Gastrocnemius medialis (tissue), 4 donors: Measurements from ENCODE around the gene CCDC30.

Source experiments
- POLR2A ChIP-seq, 2 donors: fragments of 450-650 bp; IDR thresholded peaks; one replicate each; pipeline ENCODE4 v1.6.1; 2017; ENCODE audit warnings: antibody characterized with exemption in 2 of 2, mild to moderate bottlenecking in 2 of 2, moderate library complexity in 2 of 2
- TF ChIP-seq, protein P1 (sequence below), 5 experiments: fragments of 450-650 bp in 3 of 5; fragments of 200-600 bp in 2 of 5; sonication (generic) in 2 of 5; IDR thresholded peaks in 4 of 5; conservative IDR thresholded peaks in 1 of 5; 1 replicate in 4 of 5; 2 replicates in 1 of 5; pipeline ENCODE4 v1.5.1; 2016 to 2019; ENCODE audit warnings: antibody characterized with exemption in 5 of 5, mild to moderate bottlenecking in 3 of 5, moderate library complexity in 3 of 5

- no peak for TF ChIP-seq POLR2A (IDR thresholded peaks at IDR 0.05)
- TF ChIP-seq, protein P1, sequence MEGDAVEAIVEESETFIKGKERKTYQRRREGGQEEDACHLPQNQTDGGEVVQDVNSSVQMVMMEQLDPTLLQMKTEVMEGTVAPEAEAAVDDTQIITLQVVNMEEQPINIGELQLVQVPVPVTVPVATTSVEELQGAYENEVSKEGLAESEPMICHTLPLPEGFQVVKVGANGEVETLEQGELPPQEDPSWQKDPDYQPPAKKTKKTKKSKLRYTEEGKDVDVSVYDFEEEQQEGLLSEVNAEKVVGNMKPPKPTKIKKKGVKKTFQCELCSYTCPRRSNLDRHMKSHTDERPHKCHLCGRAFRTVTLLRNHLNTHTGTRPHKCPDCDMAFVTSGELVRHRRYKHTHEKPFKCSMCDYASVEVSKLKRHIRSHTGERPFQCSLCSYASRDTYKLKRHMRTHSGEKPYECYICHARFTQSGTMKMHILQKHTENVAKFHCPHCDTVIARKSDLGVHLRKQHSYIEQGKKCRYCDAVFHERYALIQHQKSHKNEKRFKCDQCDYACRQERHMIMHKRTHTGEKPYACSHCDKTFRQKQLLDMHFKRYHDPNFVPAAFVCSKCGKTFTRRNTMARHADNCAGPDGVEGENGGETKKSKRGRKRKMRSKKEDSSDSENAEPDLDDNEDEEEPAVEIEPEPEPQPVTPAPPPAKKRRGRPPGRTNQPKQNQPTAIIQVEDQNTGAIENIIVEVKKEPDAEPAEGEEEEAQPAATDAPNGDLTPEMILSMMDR (IDR thresholded peaks at IDR 0.05 in 4 of 5, conservative IDR thresholded peaks at IDR 0.05 in 1 of 5), result no peak
These were observed 229.8 kb downstream of the CCDC30 start for GRCh38 chr1:42692911-42693310.
